Smooth muscle cell (in vitro differentiated cells): Measurements from ENCODE around the gene STAT4. TPM values are rescaled to one million over a fixed set of nuclear protein-coding genes. Genes with fewer than 3 reads are reported as not detected.
A peak's percentile ranks its signal among the peaks of the same experiment; 100 is the strongest.

ENCODE experiments used
- DNase-seq: peaks from one replicate; lab custom pipeline; 2025; ENCODE audit not compliant: unreplicated experiment; lab: John Stamatoyannopoulos, UW
- H2AFZ ChIP-seq: fragments of 200-600 bp; sonication (generic); 2 replicates; pipeline ENCODE4 v1.6.0; 2016; ENCODE audit warnings: antibody characterized with exemption, low read depth, mild to moderate bottlenecking
- H3F3A ChIP-seq: fragments of 200-600 bp; sonication (generic); 2 replicates; pipeline ENCODE4 v1.6.0; 2017; ENCODE audit warnings: antibody characterized with exemption, low read depth
- H3K27ac ChIP-seq: fragments of 200-600 bp; sonication (generic); 2 replicates; pipeline ENCODE4 v1.5.1; 2016; ENCODE audit warnings: low read depth, mild to moderate bottlenecking
- H3K27me3 ChIP-seq: fragments of 200-600 bp; sonication (generic); 2 replicates; pipeline ENCODE4 v1.6.1; 2016; ENCODE audit warnings: low read depth, mild to moderate bottlenecking
- H3K36me3 ChIP-seq: fragments of 200-600 bp; sonication (generic); 2 replicates; pipeline ENCODE4 v1.5.1; 2016; ENCODE audit warnings: low read depth
- H3K4me1 ChIP-seq: fragments of 200-600 bp; sonication (generic); 2 replicates; pipeline ENCODE4 v1.5.1; 2016; ENCODE audit warnings: low read depth
- H3K4me2 ChIP-seq: fragments of 200-600 bp; sonication (generic); 2 replicates; pipeline ENCODE4 v1.6.0; 2016; ENCODE audit warnings: mild to moderate bottlenecking
- H3K4me3 ChIP-seq: fragments of 200-600 bp; sonication (generic); 2 replicates; pipeline ENCODE4 v1.5.1; 2016; ENCODE audit warnings: mild to moderate bottlenecking
- H3K79me2 ChIP-seq: fragments of 200-600 bp; sonication (generic); 2 replicates; pipeline ENCODE4 v1.6.0; 2016; ENCODE audit warnings: low read depth, mild to moderate bottlenecking
- H3K9ac ChIP-seq: fragments of 200-600 bp; sonication (generic); 2 replicates; pipeline ENCODE4 v1.6.0; 2016; ENCODE audit warnings: low read depth
- H3K9me3 ChIP-seq: fragments of 200-600 bp; sonication (generic); replicated peaks from 2 replicates; pipeline ENCODE4 v1.5.1; 2016; ENCODE audit warnings: low read depth
- H4K20me1 ChIP-seq: fragments of 200-600 bp; sonication (generic); 2 replicates; pipeline ENCODE4 v1.6.0; 2016; ENCODE audit warnings: low read depth
- CTCF ChIP-seq: fragments of 200-600 bp; sonication (generic); IDR thresholded peaks from 2 replicates; pipeline ENCODE4 v1.5.1; 2017; ENCODE audit warnings: borderline replicate concordance, mild to moderate bottlenecking, antibody characterized with exemption; ENCODE audit not compliant: insufficient read depth, poor library complexity, severe bottlenecking
- WGBS: methylation state at CpG from one replicate; pipeline ENCODE4 v1.1.7; 2016; ENCODE audit warnings: low lambda C conversion rate; 5-methylcytosine and 5-hydroxymethylcytosine counted together
- polyA plus RNA-seq: library from polyadenylated mRNA; unstranded; fragments of >200 nt; fragmentation: Nextera tagmentation; extraction: Ambion mirVana; gene quantifications from 2 replicates; pipeline ENCODE4 v1.2.1, GENCODE V29; 2016
- total RNA-seq: library from RNA; depleted of rRNA; stranded (reverse); fragments of >200 nt; gene quantifications from 2 replicates; pipeline ENCODE4 v1.2.3, GENCODE V29; 2014

The STAT4 gene
- total and polyA plus RNA-seq, 2 experiments from 2014 or later: 0.89 to 8.4 TPM

GRCh38 chr2:191150230-191150599 lies 579 bp downstream of the STAT4 start:
- no peak for DNase-seq
- WGBS: 18% methylated on average over 10 of the region's 10 CpGs
- H3K27ac ChIP-seq: no peak overlapping the region

GRCh38 chr2:191149391-191149790 lies 1.4 kb downstream of the STAT4 start:
- Histone ChIP-seq H3K79me2 (no peaks in the 10 kb centered on the region), H3K4me1 (peaks cover 5% of the 10 kb centered on the region), H3K27me3 (peaks cover 27% of the 10 kb centered on the region), H3K9me3 (no peaks in the 10 kb centered on the region), H3K4me2 (no peak overlapping the region), H3K27ac (no peak overlapping the region), H4K20me1 (no peaks in the 10 kb centered on the region), H2AFZ (no peak overlapping the region), H3F3A (no peaks in the 10 kb centered on the region), H3K4me3 (no peak overlapping the region), H3K9ac (no peak overlapping the region), H3K36me3 (no peaks in the 10 kb centered on the region)
- DNase-seq: no peak
- WGBS: 97% methylated on average over 4 of the region's 4 CpGs
- no peak for TF ChIP-seq CTCF

More at GRCh38 chr2:191150230-191150599, 579 bp downstream of the STAT4 start:
- no peak for TF ChIP-seq CTCF
- no peaks in the 10 kb centered on the region for H3K79me2 ChIP-seq
- H3K9ac ChIP-seq: peak overlapping the region; percentile 56
- H3K9me3 ChIP-seq: no peaks in the 10 kb centered on the region
- no peaks in the 10 kb centered on the region for H3F3A ChIP-seq
- peaks cover 27% of the 10 kb centered on the region for H3K27me3 ChIP-seq
- H3K4me1 ChIP-seq: peaks cover 5% of the 10 kb centered on the region
- H3K4me3 ChIP-seq: peak overlapping the region; percentile 59
- H3K36me3 ChIP-seq: no peaks in the 10 kb centered on the region
- H4K20me1 ChIP-seq: no peaks in the 10 kb centered on the region
- peak overlapping the region; percentile 87 for H3K4me2 ChIP-seq
- peak overlapping the region; percentile 92 for H2AFZ ChIP-seq

- DNase-seq: no peak
Measured at GRCh38 chr2:191148791-191149190, 2.0 kb downstream of the STAT4 start.

More at GRCh38 chr2:191148791-191149190, 2.0 kb downstream of the STAT4 start:
- H3K79me2 ChIP-seq: no peaks in the 10 kb centered on the region
- peaks cover 5% of the 10 kb centered on the region for H3K4me1 ChIP-seq
- no peaks in the 10 kb centered on the region for H3K36me3 ChIP-seq
- H3K9me3 ChIP-seq: no peaks in the 10 kb centered on the region
- H4K20me1 ChIP-seq: no peaks in the 10 kb centered on the region
- no peak overlapping the region for H3K9ac ChIP-seq
- H3K27me3 ChIP-seq: peaks cover 27% of the 10 kb centered on the region
- H3K27ac ChIP-seq: no peak overlapping the region
- TF ChIP-seq CTCF: no peak
- no peak overlapping the region for H2AFZ ChIP-seq
- H3F3A ChIP-seq: no peaks in the 10 kb centered on the region
- no peak overlapping the region for H3K4me2 ChIP-seq
- H3K4me3 ChIP-seq: no peak overlapping the region
- 82% methylated on average over 2 of the region's 2 CpGs for WGBS
